GM12801 (cell line): ENCODE results near the gene ZNF653.

ENCODE experiments used
- TF ChIP-seq, protein P1 (sequence below): IDR thresholded peaks from one replicate; pipeline ENCODE4 v1.5.1; 2011; ENCODE audit warnings: control low read depth; ENCODE audit not compliant: insufficient read length; ENCODE audit errors: extremely low read depth

Gene ZNF653

DNA sequence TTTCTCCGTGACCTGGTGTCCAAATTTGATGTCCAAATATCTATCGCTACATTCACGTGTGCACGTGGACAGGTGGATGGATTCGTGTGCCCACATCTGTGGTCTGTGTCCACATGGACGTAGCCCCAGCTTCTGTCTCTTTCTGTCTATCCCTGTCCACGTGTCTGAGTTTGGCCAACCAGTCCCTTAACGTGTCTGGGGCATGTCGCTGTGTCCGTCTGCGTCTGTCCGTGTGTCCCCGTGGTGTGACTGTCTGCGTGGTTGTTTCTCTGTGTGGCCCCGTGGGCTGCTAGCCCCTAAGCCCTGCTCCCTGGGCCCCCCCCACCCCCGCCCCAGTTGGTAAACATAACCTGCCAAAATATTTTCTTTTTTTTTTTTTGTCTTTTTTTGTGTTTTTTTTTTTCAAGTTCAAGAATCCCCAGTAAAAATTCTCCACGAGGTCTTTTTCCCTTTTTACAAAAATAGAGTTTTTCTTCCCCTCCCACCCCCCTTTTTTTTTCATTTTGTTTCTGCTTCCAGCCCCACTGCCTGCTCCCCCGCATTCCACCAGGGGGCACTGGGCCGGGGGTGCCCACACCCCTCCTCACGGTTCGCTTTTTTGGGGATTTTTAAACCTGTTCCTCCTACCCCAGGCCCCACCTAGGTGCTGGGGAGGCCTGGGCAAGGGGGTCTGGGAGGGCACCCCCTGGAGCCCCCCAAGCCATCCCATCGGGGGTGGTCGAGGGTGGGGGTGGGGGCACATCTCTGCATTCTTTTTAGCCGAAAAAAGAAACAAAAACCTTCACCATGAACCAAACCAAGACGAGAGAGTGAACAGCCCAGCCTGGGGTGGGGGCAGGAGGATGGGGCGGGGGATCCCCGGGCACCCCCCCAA lies 51.9 kb downstream of the ZNF653 start:
- TF ChIP-seq, protein P1, sequence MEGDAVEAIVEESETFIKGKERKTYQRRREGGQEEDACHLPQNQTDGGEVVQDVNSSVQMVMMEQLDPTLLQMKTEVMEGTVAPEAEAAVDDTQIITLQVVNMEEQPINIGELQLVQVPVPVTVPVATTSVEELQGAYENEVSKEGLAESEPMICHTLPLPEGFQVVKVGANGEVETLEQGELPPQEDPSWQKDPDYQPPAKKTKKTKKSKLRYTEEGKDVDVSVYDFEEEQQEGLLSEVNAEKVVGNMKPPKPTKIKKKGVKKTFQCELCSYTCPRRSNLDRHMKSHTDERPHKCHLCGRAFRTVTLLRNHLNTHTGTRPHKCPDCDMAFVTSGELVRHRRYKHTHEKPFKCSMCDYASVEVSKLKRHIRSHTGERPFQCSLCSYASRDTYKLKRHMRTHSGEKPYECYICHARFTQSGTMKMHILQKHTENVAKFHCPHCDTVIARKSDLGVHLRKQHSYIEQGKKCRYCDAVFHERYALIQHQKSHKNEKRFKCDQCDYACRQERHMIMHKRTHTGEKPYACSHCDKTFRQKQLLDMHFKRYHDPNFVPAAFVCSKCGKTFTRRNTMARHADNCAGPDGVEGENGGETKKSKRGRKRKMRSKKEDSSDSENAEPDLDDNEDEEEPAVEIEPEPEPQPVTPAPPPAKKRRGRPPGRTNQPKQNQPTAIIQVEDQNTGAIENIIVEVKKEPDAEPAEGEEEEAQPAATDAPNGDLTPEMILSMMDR, result no peak

DNA sequence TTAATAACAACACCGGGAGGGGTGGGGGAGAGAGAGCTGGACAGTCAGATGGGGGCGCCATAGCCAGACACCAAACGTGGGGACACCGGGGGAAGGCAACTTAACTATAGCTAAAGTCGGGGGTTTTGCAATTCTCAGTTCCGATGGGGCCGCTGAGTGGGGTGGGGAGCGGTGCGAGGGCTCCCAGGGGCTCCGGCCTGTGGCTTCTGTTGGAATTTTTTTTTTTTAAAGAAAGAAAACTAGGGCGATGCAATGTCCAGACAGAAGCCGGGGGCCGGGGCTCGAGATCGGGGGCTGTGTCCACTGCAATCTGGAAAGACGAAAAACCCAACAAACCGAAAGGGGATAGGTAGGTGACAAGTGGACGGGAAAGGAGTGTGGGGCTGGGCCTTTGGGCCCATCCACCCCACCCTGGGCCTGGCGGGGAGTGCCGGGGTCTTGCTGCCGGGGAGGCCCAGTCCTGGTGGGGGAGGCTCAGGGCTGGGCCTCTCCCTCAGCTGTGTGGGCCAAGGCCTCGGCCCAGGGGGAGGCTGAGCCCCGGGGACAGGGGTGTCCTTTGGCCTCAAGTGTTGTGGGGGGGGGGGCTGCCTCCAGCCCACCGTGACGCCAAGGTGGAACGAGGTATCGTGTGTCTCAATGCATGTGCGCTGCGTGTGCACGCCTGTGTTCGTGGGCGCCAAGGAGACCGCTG lies 52.9 kb downstream of the ZNF653 start:
- TF ChIP-seq, protein P1, result no peak

DNA sequence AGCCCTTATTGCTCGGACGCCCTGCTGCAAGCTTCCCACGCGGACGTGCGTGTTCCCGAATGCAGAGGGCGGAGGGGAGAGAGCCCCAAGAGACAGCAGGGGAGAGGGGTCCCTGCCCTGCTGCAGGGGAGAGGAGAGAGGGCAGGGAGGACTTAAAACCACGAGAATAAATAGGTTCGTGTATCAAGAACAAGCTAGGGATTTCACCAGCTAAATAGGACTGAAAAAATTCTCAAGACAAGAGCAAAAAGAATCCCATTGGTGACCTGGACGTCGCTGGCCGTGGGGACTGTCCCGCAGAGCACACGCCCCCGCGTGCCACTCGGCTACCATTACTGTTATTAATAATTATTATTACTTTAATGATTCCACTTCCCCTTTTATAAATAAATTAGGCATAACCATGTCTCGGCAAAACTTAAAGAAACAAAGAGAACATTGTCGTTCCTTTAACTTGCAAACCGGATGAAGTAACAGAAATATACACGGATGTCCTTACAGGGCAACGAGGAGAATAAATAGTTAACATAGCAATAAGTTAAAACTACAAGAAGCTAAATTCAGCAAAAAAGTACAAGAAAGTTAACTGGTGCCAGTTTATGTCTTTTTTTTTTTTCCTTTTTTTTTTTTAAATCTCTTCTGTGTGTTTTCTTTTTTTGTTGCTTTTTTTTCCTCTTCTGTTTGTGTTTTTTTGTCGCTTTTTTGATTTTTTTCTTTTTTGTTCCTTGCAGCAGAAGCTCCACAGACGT lies 53.6 kb downstream of the ZNF653 start:
- TF ChIP-seq, protein P1, result no peak

DNA sequence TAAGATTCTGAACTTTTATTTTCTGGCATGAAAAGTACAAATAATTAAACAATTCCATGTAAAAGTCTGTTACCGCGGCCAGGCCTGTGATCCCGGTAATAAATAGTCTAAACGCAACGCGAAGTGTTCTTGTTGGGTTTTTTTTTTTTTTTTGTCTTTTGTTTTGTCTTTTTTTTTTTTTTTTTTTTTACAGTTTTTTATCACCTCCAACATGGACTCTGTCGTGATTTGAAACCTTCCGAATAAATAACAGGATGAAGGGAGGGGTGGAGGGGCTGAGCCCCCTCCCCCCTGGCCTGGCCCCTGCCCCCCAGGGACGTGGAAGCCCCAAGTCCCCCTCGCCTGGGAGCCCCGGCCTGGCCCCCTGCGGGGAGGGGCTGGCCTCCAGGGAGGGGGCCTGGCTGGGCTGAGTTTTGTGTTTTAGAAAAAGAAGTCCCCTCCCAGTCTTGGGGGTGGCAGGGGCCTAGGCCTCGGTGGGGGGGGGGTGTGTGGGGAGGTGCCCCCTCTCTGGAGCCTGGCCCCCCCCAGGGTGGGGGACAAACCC lies 54.2 kb downstream of the ZNF653 start:
- TF ChIP-seq, protein P1, result no peak

DNA sequence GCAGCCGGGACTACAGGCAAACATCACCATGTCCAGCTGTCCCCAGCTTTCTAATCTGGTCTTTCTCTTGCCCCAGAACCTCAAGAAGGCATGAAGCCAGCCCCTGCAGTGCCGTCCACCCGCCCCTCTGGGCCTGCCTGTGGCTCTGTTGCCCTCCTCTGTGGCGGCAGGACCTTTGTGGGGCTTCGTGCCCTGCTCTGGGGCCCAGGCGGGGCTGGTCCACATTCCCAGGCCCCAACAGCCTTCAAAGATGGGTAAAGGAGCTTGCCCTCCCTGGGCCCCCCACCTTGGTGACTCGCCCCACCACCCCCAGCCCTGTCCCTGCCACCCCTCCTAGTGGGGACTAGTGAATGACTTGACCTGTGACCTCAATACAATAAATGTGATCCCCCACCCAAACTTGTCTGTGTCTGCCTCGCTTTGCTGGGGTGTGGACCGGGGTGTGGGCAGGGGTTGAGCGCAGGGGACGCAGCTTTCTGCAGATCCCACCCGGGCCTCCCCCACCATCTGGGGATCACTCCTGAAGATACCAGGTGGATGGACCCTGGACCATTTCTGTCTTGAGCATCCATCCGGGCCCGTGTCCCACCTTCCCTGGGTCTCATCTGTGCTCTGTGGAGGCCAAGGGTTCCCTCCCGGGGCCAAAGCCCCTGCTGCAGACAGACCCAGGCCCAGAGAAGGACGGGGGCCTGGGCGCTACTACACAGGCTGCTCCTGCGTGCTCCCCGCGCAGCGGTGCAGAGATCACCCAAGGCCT lies 54.9 kb downstream of the ZNF653 start:
- TF ChIP-seq, protein P1, result no peak

DNA sequence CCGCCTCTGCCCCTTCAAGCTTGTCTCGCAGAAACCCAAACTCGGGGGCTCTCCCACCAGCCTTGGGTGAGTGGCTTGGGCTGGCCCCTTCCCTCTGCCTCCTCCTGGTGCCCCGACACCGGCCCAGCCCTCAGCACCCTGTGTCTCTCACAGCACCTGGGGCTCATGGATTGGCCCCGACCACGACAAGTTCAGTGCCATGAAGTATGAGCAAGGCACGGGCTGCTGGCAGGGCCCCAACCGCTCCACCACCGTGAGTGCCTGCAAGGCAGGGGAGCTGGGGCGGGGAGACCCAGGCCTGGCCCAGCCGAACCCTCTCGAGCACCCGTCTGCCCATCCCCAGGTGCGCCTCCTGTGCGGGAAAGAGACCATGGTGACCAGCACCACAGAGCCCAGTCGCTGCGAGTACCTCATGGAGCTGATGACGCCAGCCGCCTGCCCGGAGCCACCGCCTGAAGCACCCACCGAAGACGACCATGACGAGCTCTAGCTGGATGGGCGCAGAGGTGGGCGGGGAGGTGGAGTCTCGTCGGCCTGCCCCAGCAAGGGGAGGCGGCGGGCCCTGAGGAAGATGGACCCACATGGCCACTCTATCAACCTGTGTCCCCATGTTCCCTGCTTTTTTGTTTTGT lies 56.6 kb downstream of the ZNF653 start:
- TF ChIP-seq, protein P1, result no peak
